TTC549 (cell line): ENCODE data around the gene SYNPR.
"Not testable (repeated sequence)": the region's sequence is repeated elsewhere in the genome, so short reads cannot be mapped to it uniquely, and the experiment has no call there.

Experiments used
- FAIRE-seq: peaks from 2 replicates; lab custom pipeline; 2012; peaks lifted over from hg19 to GRCh38; lab: Jason Lieb, UNC

Gene SYNPR

DNA sequence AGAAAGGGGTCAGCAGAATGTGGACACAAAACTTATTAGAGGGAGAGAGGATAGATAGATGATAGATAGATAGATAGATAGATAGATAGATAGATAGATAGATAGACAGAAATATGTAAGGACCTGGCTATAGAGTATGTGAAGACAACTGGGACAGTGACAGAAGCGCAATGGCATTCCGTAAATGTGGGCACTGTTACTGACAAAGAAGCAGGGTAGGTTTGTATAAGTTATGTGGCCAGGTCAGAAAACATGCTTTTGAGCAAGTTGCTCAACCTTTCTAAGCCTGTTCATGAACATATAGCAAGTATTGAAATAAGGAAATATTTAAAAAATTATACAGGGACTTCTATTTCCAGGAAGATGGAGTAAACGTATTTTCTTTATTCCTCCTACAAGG, 357.1 kb downstream of the SYNPR start:
- no peak for FAIRE-seq

DNA sequence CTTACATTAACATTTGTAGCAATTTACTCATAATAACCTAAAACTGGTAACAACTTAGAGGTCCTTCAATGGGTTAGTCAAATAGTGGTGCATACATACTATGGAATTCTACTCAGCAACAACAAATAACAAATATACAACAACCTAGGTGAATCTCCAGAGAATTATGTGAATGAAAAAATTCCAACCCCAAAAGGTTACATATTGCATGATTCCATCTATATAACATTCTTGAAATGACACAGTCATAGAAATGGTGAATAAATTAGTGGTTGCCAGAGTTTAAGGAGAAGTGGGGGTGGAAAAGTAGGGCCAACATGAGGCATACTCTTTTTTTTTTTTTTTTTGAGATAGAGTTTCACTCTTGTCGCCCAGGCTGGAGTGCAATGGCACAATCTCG, 361.7 kb downstream of the SYNPR start:
- no peak for FAIRE-seq

DNA sequence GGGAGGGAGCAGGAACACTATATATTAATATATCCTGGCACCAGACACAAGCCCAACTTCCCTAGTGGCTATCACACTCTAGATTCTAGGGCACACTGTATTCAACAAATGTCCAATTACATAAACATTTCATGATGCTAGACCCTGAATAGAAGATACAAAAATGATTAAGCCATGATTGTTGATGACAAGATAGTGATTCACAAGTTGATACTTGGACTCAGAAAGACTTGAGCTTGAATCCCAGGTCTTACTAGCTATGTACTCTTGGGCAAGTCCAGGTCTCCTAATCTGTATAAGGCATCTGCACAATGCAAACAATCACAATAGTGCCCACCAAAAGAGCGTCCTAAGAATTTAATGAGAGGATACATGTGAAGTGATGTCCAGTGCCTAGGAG, 364.4 kb downstream of the SYNPR start:
- no peak for FAIRE-seq

DNA sequence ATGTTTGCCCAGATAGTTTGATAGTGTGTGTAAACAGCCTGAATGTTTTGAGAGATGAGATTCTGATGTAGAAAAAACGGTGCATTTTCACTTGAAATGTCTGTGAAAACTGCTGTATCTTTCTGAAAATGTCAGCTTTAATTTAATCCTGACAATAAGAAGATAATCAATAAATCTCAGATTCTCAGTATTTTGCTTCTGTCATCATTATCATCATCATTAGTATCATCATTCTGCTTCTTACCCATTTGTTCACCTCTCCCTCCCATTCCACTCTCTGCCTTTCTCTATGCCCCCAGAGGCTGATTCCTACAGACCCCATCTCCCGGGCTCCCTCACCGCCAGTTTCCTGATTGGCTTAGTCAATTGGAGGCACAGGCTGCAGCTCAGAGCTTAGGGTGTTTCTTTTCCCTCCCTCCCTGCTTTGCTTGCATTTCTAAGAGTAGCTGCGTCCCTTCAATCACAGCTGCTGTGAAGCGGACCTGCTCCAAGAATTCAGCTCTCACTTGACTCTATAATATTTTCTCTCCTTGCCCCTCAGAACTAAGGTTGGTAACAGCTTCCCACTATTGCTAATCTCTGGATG, 366.2 kb downstream of the SYNPR start:
- FAIRE-seq = no peak

DNA sequence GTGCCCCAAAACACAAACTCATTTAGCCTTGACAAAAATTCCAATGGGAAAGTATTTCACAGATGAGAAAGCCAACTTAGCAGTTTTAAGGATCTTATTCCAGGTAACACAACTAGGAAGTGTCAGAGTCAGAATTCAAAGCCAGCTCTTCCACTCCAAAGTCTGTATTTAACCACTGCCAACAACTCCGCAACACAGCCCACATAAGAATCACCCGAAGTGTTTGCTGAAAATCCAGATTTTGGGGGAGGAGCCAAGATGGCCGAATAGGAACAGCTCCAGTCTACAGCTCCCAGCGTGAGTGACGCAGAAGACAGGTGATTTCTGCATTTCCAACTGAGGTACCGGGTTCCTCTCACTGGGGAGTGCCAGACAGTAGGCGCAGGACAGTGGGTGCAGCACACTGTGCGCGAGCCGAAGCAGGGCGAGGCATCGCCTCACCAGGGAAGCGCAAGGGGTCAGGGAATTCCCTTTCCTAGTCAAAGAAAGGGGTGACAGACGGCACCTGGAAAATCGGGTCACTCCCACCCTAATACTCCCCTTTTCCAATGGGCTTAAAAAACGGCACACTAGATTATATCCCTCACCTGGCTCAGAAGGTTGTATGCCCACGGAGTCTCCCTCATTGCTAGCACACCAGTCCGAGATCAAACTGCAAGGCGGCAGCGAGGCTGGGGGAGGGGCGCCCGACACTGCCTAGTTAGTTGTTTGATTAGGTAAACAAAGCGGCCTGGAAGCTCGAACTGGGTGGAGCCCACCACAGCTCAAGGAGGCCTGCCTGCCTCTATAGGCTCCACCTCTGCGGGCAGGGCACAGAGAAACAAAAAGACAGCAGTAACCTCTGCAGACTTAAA, 367.0 kb downstream of the SYNPR start:
- FAIRE-seq = not testable (repeated sequence)

DNA sequence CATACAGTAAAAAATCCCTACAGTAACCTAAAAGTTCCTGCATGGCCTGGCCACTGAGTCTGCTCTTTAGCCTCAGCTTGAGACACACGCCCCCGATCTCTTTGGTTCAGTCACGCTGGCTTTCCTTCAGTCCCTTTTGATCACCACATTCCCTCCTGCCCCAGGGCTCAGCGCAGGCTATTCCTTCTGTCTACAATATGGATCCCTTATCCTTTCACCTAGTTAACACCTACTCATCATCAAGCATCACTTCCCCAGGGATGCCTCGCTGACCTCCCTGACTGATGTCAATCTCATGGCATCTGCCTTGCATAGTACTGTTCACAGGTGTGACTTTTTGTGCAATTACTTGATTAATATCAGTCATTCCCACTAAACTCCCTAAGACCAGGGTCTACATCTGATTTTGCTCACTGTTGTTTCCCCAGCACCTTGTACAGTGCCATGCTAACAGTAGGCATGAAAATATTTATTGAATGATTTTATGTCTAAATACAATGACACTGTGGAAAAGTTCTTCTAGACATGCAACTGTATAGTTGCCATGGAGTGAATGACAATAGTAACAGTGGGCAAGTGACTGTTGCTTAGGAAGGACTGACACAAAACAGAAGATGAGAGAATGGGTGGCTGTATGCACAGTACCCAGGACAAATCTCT, 374.1 kb downstream of the SYNPR start, which contains the start of gene SNTN:
SNTN (plus strand) TSS at position 610 of the 660 bp plus-strand sequence; CDS start at position 623, 13 bp downstream.
- FAIRE-seq = no peak

DNA sequence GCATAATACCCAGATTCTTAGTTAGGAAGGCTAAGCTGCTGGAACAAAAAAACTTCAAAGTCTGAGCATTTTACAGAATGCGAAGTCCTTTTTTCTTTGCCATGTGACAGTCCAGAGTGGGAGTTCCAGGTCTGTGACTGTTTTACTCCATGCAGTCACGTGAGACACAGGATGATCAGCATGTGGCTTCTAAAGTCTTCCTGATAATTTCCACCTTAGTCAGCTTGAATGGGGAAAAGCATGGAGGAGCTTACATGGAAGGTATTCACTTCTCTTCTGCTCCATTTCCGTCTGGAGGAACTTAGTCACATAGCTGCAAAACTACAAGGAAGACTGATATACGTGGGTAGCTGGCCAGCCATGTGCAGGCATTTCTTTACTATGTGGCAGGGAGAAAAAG, 376.1 kb downstream of the SYNPR start:
- no peak for FAIRE-seq

DNA sequence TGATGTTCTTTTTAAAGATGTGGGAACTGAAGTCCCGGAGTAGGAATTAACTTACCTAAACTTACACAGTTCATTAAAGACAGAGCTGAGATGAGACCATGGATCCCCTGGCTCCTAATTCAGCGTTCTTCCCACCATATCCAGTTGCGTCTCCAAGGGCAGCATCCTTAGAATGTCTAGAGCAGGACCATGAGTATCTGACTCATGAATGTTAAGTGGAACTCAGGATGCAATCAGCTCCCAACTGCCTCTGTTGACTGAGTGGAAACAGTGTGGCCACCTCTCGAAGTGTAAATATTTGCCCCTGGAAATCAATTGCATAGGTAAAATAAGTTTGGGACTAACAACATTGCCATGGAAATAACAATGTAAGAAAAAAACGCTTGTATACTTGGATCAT, 376.8 kb downstream of the SYNPR start:
- FAIRE-seq = no peak

DNA sequence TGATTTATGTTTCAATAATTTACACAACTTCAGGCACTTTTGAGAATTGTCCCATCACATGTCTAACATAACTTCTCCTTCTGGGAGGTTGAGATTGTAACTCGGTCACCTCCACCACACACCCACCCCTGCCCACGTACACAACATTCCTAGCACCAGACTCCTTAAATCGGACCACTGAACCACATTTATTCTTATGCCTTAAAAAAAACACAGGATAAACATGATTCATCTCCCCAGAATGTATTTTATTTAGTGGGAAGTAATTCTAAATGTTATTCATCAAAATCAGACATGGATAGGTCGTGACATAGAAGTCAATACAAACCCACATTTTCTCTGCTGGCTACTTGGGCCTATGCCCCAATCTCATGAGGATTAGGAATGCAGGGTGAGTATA, 377.4 kb downstream of the SYNPR start:
- no peak for FAIRE-seq

DNA sequence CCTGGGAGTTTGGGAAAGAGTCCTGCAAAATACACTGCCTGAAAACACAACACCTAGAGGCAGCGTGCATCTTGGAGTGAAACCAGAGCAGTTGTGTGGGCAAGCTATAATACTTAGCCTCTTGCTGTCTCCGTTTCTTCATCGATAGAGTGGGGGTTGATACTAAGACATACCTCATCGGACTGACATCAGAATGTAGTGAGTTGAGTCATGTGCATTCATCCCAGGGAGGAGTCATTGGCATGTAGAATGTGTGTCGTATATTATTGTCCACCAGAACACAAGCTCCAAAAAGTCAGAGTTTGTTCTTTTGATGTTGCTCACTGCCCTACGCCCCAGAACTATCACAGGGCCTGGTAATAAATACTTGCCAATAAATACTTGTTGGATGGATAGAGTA, 378.7 kb downstream of the SYNPR start:
- no peak for FAIRE-seq

DNA sequence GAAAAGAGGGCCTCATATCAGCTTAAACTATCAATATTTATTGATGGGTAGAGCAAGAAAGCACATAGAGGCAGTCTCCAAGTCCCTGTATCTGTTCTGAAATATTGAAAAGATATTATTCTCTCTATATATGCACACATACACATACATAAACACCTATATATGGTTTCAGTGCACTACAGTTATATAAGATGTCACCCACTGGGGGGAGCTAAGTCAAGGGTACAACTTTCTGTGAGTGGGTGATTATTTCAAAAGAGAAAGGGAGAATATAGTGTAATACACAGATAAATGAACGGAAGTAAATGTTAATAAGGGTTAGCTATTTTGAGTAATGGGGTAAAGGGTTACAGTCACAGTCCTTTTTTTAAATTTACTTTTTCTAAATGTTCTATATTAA, 383.1 kb downstream of the SYNPR start:
- no peak for FAIRE-seq

DNA sequence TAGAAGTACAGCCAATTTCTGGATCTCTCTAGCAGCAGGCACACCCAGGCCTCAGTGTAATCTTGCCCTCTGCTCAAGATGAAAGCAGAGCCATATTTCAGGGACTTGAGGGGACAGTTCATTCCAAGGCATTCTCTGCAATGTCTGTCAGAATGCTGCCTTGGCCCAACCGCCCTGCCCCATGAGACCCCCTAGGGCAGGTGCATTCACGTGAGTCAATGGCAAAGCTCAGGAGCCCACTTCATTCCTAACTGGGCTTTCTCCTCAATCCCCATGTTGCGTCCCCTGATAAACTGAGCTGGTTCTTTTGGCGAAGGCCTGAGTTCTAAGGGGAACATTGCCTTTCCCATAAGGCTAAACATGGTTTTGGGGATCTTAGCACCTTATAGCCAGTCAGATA, 383.9 kb downstream of the SYNPR start:
- FAIRE-seq = no peak

DNA sequence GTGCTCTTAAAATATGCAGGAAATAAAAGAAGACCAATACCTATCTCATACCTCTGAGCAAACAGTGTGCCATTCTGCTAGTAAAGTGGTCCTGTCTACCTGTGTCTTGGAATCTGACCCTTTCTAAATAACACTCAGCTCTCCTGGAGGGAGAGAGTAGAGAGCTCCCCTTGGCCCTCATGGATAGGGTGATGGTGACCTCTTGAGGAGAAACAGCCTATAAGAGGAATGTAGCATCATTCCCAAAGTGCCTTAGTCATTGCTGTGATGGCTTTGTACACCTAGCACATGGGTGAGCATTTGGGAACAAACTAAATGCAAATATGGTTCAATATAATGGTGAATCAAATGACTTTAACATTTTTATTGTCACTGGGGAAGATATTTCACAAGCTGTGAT, 384.4 kb downstream of the SYNPR start:
- FAIRE-seq = no peak
